HG03135 (cell line): ENCODE measurements around the gene TSPAN14.

Experiments
- ATAC-seq: cut with Tn5 transposase; IDR thresholded peaks from one replicate; pipeline ENCODE4 v1.9.1; 2021; ENCODE audit warnings: mild to moderate bottlenecking, moderate library complexity; ENCODE audit not compliant: unreplicated experiment

TSPAN14 gene

DNA sequence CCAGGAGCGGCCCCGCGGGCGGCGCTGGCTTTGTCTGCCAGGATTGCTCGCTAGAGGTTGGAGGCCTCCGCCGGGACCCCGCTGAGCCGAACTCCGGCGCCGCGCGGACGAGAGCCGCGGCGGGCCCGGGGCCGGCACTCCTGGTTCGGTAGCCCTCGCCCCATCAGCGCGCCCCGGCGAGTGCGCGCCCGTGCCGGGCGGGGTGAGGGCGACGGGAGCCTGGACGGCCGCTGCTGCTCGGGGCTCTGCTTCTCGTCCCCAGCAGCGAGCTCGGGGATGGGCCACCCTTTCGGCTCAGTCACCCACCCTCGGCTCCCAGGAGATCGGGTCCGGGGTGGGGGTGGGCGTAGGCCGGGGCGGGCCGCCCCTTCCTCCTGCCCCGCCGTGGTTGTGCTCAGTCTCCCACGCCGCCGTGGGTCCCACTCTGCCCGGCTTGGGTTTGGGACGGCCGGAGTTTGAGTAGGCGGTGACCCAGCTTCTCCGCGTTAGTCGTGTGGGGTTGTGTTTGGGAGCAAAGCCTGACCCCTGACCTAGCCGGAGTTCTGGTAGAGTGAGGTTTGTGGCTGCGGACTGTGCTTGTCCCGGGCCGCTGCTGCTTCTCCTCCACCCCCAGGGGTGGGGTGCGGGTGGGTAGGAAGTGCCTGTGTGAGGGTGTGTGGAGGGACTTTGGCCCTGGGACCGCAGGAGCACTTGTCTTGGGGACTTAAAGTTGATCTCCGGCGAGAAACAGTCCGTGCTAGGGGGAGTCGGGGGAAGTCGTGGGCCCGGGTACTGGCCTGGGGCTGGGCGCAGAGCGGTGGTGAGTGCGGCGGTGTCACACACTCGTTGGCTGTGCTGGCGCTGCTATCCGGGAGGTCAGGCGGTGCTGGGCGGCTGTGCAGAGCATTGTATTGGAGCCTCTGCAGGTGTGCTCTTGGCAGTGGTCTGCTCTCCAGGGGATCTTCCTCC, 677 bp downstream of the TSPAN14 start:
- peak; percentile 21 for ATAC-seq

DNA sequence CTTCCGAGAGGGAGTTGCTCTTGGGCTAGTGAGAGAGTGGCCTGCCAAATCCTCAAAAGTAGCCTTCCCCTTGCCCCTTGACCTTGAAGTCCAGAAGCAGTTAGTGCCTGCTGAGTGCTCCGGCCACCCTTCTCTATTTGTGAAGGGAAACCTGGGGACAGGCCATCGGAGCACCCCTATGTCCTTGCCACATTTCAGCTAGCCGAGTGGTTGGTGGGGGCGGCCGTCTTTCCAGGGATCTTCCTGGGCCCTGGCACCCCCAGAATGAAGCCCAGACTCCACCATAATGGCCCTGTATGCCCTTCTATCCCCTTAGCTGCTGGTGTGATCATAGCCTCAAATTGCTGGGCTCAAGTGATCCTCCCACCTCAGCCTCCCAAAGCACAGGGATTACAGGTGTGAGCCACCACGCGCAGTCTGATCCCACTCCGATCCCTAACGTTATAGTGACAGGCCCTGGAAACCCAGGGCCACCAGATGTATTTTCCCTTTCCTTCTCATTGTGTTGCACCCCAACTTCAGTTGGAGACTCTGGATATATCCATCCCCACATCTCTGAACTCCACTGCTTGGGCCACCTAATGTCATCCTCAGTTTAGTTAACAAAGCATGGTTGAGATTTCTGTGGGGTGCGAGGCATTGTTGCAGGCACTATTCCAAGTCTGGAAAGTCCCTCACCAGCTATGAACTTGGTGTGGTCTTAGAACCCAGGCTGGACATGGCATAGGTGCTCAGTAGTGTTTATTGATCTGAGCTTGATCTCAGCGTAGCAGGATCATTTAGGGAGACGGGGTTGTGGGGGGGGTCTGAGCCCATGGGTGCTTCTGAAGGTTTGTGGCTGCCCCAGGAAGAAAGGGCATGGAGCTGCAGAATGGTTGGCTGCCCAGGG, 1.6 kb downstream of the TSPAN14 start:
- no peak for ATAC-seq

DNA sequence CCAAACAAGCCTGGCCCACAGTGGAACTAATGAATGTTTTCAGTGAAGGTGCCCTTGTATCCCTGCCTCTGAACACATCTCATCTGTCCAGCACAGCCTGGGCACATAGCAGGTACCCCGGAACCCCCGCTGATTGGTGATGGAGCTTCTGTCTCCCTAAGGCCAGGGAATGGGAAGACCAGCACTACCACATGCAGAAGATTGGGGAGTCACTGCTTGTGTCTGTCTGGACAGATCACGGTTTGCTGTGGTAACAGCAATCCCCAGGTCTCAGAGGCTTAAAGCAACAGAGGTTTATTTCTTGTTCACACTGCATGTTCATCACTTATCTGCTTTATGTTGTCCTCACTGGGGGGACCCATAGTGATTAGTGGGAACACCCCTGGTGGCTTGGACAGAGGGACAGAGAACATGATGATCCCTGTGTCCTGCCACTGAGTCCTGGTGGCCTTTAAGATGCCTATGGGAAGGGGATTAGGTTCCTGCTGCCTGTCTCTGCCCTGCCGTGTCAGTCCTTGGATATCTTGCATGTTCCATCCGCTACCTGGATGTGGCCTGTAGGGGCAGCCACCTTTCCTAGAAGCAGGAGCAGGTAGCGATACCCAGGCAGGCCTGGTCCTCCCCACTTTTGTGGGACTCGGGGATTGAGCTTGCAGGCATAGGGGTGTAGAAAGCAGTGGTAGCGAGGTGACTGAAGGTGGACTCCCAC, 3.6 kb downstream of the TSPAN14 start:
- ATAC-seq = no peak

DNA sequence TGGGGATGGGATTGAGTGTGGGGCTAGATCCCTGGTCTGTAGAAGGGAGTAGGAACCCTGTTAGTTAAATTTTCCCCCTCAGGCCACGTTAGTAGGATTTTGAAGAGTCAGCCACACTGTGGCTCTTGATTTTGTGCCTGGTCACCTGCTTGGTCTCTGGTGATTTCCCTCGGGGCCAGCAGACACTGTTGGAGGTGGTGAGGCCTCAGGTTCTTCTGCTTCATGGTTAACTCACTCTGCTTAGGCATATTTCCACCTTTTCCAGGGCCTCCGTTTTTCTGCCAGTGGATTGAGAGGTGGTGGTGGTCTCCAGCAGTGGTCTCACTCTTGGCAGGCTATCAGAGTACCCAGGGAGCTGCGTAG, 4.1 kb downstream of the TSPAN14 start:
- ATAC-seq = no peak

GRCh38 chr10:80458638-80459037, 4.5 kb downstream of the TSPAN14 start:
- ATAC-seq = no peak

DNA sequence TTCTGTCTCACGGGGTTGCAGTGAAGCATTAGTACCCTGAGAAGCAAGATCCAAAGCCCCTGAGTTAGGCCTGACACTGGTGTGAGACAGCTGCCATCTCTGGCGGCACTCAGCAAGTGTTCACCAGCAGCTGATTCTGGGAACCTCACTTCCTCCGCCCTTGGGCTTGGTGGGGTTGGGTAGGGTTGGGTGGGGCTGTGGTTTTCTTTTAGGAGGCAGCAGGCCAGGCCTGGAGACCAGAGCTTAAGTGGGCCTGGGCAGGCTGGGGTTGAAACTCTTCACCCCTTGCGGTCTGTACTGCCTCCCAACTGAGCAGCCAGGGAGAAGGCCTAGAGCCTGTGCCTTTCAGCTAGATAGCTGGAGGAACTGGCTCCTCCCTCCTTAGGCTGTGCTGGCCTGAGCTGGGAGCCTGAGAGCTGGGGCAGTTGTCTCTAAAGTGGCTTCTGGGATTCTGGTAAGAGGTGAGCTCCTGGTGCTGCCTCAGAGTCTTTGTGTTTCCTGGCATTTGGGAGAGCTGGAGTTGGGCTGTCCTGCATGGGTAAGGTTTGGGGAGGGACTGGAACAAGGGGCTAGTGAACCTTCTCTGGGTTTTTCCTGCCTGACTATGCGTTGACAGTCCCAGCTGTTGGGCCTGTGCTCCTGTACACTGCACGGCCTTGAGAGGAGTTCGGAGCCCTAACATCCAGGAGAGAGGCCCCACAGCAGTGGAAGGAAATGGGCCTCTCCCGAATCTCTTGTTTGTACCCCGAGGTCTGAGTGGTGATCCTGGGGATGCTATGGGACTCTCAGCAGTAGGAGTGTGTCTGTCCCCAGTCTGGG, 5.1 kb downstream of the TSPAN14 start:
- peak; percentile 43 for ATAC-seq

DNA sequence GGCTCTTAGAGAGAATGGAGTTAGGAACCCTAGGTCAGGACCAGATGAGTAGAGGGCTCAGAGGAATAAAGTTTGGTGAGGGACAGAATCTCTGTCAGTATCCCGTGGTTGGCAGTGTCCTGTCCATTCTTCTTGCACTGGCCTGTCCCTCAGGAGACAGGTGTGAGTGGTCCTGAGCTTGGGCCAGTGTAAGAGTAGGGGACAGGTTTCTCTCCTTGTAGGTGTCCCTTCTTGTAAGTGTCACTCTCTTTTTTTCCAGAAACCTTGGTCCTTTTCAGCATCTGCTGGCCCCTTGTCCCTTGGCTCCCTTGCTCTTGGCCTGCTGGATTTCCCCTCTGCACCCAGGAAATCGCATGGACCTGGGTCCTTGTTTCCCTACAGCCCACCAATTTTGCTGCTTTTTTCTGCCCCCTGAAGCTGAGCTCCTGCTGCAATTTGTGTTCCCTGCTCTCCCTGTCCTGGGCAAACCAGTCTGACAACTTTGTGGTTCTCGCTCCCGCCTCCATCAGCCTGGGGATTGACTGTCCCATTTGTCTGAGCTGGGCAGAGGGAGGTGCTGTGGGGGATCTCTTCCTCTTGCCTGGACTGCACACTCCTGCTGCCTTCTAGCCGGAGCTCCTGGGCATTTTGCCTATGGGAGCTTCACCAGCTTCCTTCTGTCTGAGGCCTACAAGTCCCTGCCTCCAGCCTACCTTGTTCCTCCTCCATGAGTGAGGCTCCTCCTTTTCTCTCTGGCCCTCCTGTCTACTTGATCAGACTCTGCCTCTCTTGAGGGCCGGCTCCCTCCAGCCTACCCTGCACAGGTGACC, 6.5 kb downstream of the TSPAN14 start:
- ATAC-seq = no peak

DNA sequence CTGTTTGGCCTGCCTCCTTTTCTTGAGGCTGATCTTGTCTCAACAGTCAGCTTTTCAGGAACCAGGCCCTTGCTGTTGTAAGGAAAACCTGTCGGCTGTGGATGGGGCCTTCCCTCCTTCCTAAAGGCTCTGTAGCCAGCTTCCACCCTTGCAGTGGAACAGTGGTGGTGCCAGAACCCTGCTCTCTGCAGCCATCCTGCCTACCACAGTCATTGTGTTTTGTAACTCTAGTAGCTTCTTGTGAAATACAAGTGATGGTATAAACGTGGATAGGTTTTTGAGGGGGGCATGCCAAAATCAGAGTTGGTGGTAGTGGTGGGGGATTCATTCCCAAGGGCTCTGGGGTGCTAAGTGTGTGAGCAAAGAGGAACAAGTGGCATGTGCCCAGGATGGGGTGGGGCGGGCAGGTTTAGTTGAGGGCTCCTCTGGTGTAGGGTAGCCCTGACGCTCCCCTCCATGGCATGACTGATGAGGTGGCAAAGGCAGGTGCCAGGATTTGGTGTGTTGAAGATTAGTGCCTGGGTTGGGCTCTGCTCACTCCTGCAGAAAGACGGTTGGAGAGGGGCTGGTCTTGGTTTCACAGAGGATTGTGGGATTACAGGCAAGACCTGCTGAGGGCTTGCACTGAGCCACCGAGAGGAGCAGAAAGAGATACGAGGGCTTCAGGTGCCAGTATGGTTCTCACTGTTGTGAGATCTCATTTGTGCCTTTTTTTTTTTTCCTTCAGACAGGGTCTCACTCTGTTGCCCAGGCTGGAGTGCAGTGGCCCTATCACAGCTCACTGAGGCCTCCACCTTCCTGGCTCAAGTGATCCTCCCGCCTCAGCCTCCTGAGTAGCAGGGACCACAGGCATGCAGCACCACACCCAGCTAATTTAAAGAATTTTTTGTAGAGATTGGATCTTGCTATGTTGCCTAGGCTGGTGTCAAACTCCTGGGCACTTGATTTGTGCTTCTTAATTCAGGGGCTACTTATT, 7.4 kb downstream of the TSPAN14 start:
- ATAC-seq = no peak

- no peak for ATAC-seq
These were observed 8.3 kb downstream of the TSPAN14 start for GRCh38 chr10:80462299-80462980.

DNA sequence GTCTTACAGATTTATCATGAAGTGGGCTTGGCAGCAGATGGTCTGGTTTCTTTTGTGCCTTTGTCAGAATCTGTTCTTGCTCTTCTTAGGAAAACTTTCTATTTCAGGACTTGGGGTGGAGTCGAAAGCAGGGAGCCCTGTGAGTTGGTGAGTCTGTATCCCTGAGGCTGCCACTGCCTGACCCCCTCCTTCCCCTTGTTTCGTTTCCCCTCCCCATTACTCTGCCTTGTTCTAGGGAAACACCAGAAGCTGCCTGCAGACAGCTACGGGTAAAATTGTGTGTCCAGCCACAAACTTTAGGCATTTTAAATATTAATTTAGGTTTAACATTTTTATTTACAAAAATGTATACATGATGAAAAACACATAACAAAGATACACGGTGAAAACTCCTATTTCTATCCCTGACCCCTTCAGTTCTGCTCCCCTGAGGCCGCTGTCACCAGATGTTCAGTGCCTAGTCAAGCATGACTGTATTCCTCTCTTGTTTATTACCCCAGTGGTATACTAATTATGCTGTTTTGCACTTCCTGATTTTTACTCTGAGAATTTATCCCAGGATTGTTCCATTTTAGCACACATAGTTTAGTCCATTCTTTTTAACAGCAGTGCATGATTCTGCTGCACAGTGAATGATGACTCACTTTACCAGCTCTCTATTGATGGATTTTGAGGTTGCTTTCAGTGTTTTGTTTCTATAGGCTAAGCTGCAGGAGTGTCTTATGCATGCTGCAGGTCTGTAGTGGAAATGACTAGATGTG, 9.1 kb downstream of the TSPAN14 start:
- no peak for ATAC-seq

GRCh38 chr10:80463868-80464267, 9.8 kb downstream of the TSPAN14 start:
- no peak for ATAC-seq

- no peak for ATAC-seq
These were observed 10.7 kb downstream of the TSPAN14 start for GRCh38 chr10:80464557-80465450.

GRCh38 chr10:80465451-80465835, 11.3 kb downstream of the TSPAN14 start:
- ATAC-seq = no peak

- no peak for ATAC-seq
These were observed 11.9 kb downstream of the TSPAN14 start for GRCh38 chr10:80465839-80466590.

GRCh38 chr10:80466724-80467326, 12.7 kb downstream of the TSPAN14 start:
- ATAC-seq = no peak
